Measurements from ENCODE around the gene SEMA5B.

SEMA5B gene

GRCh38 chr3:122941228-122942206, 86.0 kb downstream of the SEMA5B start:
- no peak for FAIRE-seq

GRCh38 chr3:122940628-122941086, 86.9 kb downstream of the SEMA5B start:
- FAIRE-seq, result no peak

- no peak for FAIRE-seq
Measured at GRCh38 chr3:122938783-122939425, 88.7 kb downstream of the SEMA5B start.

GRCh38 chr3:122937745-122938144, 89.8 kb downstream of the SEMA5B start:
- no peak for FAIRE-seq

- no peak for FAIRE-seq
Measured at GRCh38 chr3:122936986-122937385, 90.6 kb downstream of the SEMA5B start.

GRCh38 chr3:122936335-122936734, 91.2 kb downstream of the SEMA5B start:
- no peak for FAIRE-seq

- no peak for FAIRE-seq
Measured at GRCh38 chr3:122934251-122934650, 93.3 kb downstream of the SEMA5B start.

- no peak for FAIRE-seq
Measured at GRCh38 chr3:122932251-122932967, 95.2 kb downstream of the SEMA5B start.

- FAIRE-seq, result no peak
Measured at GRCh38 chr3:122931636-122932035, 95.9 kb downstream of the SEMA5B start.

GRCh38 chr3:122930063-122930997, 97.2 kb downstream of the SEMA5B start:
- no peak for FAIRE-seq

GRCh38 chr3:122929188-122930062, 98.1 kb downstream of the SEMA5B start:
- no peak for FAIRE-seq

GRCh38 chr3:122928396-122929187, 99.0 kb downstream of the SEMA5B start:
- no peak for FAIRE-seq

- no peak for FAIRE-seq
Measured at GRCh38 chr3:122927726-122928125, 99.8 kb downstream of the SEMA5B start.

- no peak for FAIRE-seq
Measured at GRCh38 chr3:122926811-122927210, 100.8 kb downstream of the SEMA5B start.

GRCh38 chr3:122926322-122926721, 101.2 kb downstream of the SEMA5B start:
- no peak for FAIRE-seq

GRCh38 chr3:122925756-122926155, 101.8 kb downstream of the SEMA5B start:
- FAIRE-seq, result no peak

- FAIRE-seq, result no peak
Measured at GRCh38 chr3:122924056-122924455, 103.5 kb downstream of the SEMA5B start.

- no peak for FAIRE-seq
Measured at GRCh38 chr3:122923611-122924010, 104.0 kb downstream of the SEMA5B start.

GRCh38 chr3:122921791-122922651, 105.5 kb downstream of the SEMA5B start:
- FAIRE-seq, result no peak
